Central memory CD4-positive, alpha-beta T cell (primary cell): ENCODE data around the gene ADIPOR1.
"Not testable (repeated sequence)": the region's sequence is repeated elsewhere in the genome, so short reads cannot be mapped to it uniquely, and the experiment has no call there.

Experiments used
- DNase-seq: peaks from one replicate; pipeline ENCODE4 v3.0.0; 2022

Gene ADIPOR1

DNA sequence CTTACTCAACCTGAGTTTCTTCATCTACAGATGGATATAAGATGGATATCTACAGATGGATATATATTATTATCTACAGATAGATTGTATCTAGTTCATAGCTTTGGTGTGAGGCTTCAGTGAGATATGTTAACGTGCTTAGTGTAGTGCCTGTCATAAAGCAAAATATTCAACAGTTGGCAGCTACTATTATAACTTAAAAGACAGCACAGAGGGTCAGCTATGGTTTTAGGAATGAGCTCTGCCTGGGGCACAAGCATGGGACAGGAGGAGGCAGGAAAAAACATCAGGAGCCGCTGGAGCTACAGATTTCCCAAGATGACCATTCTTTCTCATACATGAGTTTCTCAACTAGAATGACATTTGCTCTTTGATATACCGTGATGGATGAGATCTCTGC is 10.2 kb upstream of the ADIPOR1 start:
- DNase-seq = no peak

GRCh38 chr1:202967684-202968281 is 9.7 kb upstream of the ADIPOR1 start:
- peak; percentile 26 for DNase-seq

- no peak for DNase-seq
Measured at GRCh38 chr1:202966006-202966898, 8.1 kb upstream of the ADIPOR1 start.

GRCh38 chr1:202965422-202965821 is 7.3 kb upstream of the ADIPOR1 start:
- DNase-seq = no peak

DNA sequence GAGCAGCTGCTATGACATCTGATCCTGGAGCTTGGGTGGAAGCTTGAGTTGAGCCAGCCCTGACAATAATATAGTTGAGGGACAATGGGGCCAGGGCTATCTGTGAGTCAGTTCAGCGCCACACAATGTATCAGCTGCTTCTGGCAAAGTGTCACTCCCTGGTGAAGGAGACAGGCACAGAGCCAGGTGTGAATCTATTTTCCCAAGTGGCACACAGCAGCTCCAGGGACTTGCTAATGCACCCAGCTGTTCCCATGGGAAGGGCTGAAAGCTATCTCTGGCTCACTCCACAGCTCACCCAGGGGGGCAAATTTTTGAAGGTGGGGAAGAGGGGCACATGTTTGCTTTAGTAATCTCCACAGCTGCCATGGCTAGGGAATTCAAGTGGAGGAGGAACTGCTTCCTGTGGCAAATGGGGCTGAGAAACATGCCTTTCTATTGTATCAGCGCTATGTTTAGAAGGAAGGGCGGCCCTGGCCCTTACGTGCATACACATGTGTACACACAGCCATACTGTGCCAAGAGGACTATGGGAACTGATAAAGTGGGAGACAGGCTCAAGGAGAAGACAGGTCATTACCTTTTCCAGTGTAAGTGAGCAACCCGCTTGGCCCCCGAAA is 6.8 kb upstream of the ADIPOR1 start:
- no peak for DNase-seq

GRCh38 chr1:202961220-202961880 is 3.2 kb upstream of the ADIPOR1 start:
- DNase-seq = no peak

GRCh38 chr1:202959276-202959620 is 1.1 kb upstream of the ADIPOR1 start:
- no peak for DNase-seq

- DNase-seq = no peak
Measured at GRCh38 chr1:202958544-202959275, 598 bp upstream of the ADIPOR1 start.

DNA sequence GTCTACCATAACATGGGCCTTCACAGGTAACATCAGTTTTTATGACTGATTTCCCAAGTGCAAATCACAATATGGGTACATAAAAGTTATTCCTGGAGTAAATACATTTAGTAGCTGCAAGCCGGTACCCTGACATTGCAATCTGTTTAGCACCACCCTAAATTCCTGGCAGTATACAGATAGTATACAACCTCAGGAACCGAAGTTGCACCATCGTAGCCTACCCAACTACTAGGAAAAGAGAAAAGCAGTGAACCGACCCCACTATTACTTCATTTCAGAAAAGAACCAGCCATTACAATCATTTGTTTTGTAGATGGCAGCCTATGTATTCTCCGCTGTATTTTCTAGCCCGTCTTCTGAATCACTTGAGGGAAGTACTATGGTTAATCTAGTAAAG is 1.1 kb downstream of the ADIPOR1 start:
- no peak for DNase-seq

GRCh38 chr1:202954057-202954745 is 3.9 kb downstream of the ADIPOR1 start:
- DNase-seq = no peak

- no peak for DNase-seq
Measured at GRCh38 chr1:202953392-202953791, 4.7 kb downstream of the ADIPOR1 start.

- DNase-seq = no peak
Measured at GRCh38 chr1:202952818-202953217, 5.3 kb downstream of the ADIPOR1 start.

GRCh38 chr1:202952099-202952498 is 6.0 kb downstream of the ADIPOR1 start:
- no peak for DNase-seq

DNA sequence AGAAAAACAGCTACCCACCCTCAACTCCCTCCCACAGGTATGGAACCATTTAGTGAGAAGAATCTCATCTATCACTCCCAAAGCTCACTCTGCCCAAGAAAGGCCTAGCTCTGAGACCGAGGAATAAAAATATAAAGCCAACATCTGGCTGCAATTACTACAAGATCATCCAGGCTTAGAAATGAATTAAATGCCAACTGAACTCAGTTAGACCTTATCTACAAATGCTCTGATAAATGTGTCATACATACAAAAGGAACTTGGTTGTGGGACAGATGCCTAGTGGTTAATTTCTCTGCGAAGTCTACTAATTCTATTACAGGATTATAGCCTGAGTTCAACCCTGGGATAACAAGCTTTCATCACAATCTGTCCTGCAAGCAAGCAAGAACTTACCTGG is 6.7 kb downstream of the ADIPOR1 start:
- DNase-seq = no peak

DNA sequence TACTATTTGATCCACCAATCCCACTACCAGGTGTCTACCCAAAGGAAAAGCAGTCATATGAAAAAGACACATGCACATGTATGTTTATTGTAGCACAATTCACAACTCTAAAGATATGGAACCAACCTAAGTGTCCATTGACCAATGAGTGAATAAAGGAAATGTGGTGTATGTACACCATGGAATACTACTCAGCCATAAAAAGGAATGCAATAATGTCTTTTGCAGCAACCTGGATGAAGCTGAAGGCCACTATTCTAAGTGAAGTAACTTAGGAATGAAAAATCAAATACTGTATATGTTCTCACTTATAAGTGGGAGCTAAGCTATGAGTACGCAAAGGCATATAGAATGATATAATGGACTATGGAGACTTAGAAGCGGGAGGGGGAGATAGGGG is 12.6 kb downstream of the ADIPOR1 start:
- DNase-seq = no peak

DNA sequence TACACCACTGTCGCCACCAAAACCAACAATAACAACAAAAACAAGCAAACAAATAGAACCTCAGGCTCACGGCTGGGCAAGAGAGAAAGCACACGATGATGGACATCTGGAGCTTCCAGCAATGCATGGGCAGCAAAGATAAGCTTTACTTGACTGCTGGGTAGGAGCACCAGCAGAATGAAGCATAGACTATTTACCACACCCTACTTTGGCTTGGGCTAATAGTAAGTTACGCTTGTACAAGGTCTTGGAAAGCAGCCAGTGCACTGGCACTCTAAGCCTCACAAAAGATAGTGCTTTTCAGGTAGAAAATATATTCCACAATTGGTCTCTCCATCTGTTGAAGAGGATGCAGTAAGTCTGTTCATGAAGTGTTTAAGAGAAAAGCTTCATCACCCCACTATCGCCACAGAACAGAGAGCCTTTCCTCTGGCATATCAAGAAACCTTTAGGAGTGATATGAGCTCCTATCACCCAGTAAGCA is 13.6 kb downstream of the ADIPOR1 start:
- no peak for DNase-seq

DNA sequence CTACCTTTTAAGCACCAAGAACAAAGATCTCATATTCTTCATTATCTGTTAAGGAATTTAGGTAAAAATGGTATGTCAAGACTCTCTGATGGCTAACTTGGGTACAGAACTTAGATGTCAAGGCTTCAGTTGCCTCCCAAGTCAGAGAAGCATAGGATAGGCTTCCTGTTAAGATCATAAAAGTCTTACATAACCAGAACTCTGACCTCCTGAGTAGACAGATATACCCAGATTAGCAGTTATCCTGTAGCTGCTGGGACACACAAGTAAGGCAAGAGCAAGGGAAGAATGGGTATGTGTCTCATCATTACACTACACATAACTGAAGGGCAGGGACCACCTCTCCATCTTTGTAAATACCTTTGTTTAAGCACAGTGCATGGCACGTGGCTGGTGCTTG is 15.7 kb downstream of the ADIPOR1 start:
- no peak for DNase-seq

DNA sequence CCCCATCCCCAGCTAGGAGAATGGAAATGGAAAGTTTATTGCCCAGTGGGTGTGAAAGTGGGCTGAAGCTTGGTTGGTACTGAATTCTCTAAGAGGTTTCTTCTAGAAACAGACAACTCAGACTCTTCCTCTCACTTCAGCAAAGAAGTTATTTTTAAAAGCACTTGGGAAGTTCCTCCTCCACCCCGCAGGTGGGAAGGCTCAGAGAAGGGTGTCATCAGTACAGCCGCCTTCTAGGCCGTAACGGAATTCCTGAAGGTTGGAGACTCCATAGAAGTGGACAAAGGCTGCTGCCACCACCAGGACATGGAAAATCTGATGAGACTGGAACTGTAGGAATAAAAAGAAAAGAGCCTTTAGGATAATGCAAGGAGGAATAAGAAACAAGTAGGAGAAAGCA is 16.7 kb downstream of the ADIPOR1 start:
- DNase-seq = no peak

- DNase-seq = no peak
Measured at GRCh38 chr1:202940561-202940960, 17.6 kb downstream of the ADIPOR1 start.

- no peak for DNase-seq
Measured at GRCh38 chr1:202938287-202938925, 19.7 kb downstream of the ADIPOR1 start.

GRCh38 chr1:202936409-202936808 is 21.7 kb downstream of the ADIPOR1 start:
- not testable (repeated sequence) for DNase-seq
